Endothelial cell of umbilical vein (primary cell): Measurements from ENCODE around the gene RAPGEF4. TPM values are rescaled to one million over a fixed set of nuclear protein-coding genes. Genes with fewer than 3 reads are reported as not detected.

Experiments
- BruUV-seq: library from RNA; stranded (reverse); fragments of 400-500 nt; replicated peaks from 2 replicates; lab custom pipeline; 2021; lab: Mats Ljungman, UMichigan
- CTCF ChIA-PET: fragments of 300-600, 350-600 bp; sonication (Branson Sonifier 250); formaldehyde crosslinking; loops from one replicate; lab custom pipeline; 2021; ENCODE audit warnings: antibody characterized with exemption, inconsistent platforms; lab: Charles Lee
- POLR2A ChIA-PET: fragments of 300-600, 350-600 bp; sonication (Branson Sonifier 250); formaldehyde crosslinking; loops from one replicate; lab custom pipeline; 2021; ENCODE audit warnings: antibody characterized with exemption, inconsistent platforms; lab: Charles Lee
- DNase-seq: peaks from one replicate; pipeline ENCODE4 v3.0.0-alpha.2; 2011; ENCODE audit warnings: low read depth, low spot score
- FAIRE-seq: peaks from 2 replicates; lab custom pipeline; 2011; peaks lifted over from hg19 to GRCh38; lab: Jason Lieb, UNC
- H2AFZ ChIP-seq: 2 replicates; pipeline ENCODE4 v1.6.0; 2012; ENCODE audit warnings: low read depth, low read length, control low read depth, inconsistent platforms
- H3K27ac ChIP-seq: 2 replicates; pipeline ENCODE4 v1.5.1; 2011; ENCODE audit warnings: low read depth, mild to moderate bottlenecking, control low read depth, low read length, moderate library complexity; ENCODE audit not compliant: insufficient read depth
- H3K27me3 ChIP-seq, 2 experiments: 2 replicates each; pipeline versions ENCODE4 v1.6.0 to v1.6.1; 2011; ENCODE audit warnings: low read length in 2 of 2, mixed read lengths in 1 of 2; ENCODE audit not compliant: control insufficient read depth in 2 of 2, insufficient read depth in 2 of 2
- H3K36me3 ChIP-seq, 2 experiments: 2 replicates in 1 of 2; 3 replicates in 1 of 2; pipeline ENCODE4 v1.5.1; 2011; ENCODE audit warnings: low read length in 2 of 2, mild to moderate bottlenecking in 1 of 2, moderate library complexity in 1 of 2; ENCODE audit not compliant: control insufficient read depth in 2 of 2, insufficient read depth in 2 of 2; ENCODE audit errors: extremely low read depth in 1 of 2
- H3K4me1 ChIP-seq: 3 replicates; pipeline ENCODE4 v1.5.1; 2011; ENCODE audit warnings: mild to moderate bottlenecking, low read length; ENCODE audit not compliant: control insufficient read depth, insufficient read depth; ENCODE audit errors: extremely low read depth
- H3K4me2 ChIP-seq: 2 replicates; pipeline ENCODE4 v1.6.1; 2011; ENCODE audit warnings: low read length, control low read depth, mixed read lengths; ENCODE audit not compliant: insufficient read depth
- H3K4me3 ChIP-seq, 3 experiments: fragments of 200-600 bp in 1 of 3; sonication (generic), shearing (Covaris generic) in 1 of 3; replicated peaks in 1 of 3; 2 replicates each; pipeline ENCODE4 v1.5.1; 2011 to 2016; ENCODE audit warnings: control low read depth in 3 of 3, low read length in 3 of 3, mild to moderate bottlenecking in 2 of 3, inconsistent platforms in 1 of 3, low read depth in 1 of 3, moderate library complexity in 1 of 3; ENCODE audit not compliant: insufficient read depth in 1 of 3
- H3K79me2 ChIP-seq: 2 replicates; pipeline ENCODE4 v1.6.0; 2012; ENCODE audit warnings: low read length, inconsistent platforms; ENCODE audit not compliant: control insufficient read depth, insufficient read depth
- H3K9ac ChIP-seq: replicated peaks from 2 replicates; pipeline ENCODE3; 2011; ENCODE audit warnings: low read length, control low read depth; ENCODE audit not compliant: insufficient read depth; ENCODE audit errors: extremely low read depth
- H3K9me1 ChIP-seq: replicated peaks from 3 replicates; pipeline ENCODE4 v1.6.0; 2011; ENCODE audit warnings: mild to moderate bottlenecking, low read length; ENCODE audit not compliant: control insufficient read depth, insufficient read depth; ENCODE audit errors: extremely low read depth
- H3K9me3 ChIP-seq: replicated peaks from 2 replicates; pipeline ENCODE4 v1.5.1; 2012; ENCODE audit warnings: low read length, inconsistent platforms; ENCODE audit not compliant: control insufficient read depth, insufficient read depth
- H4K20me1 ChIP-seq: replicated peaks from 2 replicates; pipeline ENCODE3; 2011; ENCODE audit warnings: mild to moderate bottlenecking, low read length; ENCODE audit not compliant: control insufficient read depth, insufficient read depth; ENCODE audit errors: extremely low read depth
- CTCF ChIP-seq, 2 donors: IDR thresholded peaks; 1 replicate in 1 of 2; 2 replicates in 1 of 2; pipeline ENCODE4 v1.5.1; 2011; ENCODE audit warnings: low read length in 2 of 2, mild to moderate bottlenecking in 2 of 2, moderate library complexity in 2 of 2, control low read depth in 1 of 2, inconsistent platforms in 1 of 2, low read depth in 1 of 2; ENCODE audit not compliant: insufficient read depth in 1 of 2; ENCODE audit errors: extremely low read depth in 1 of 2
- EZH2 ChIP-seq: IDR thresholded peaks from 2 replicates; pipeline ENCODE4 v1.6.1; 2012; ENCODE audit warnings: borderline replicate concordance, low read depth, mild to moderate bottlenecking, moderate library complexity, low read length, inconsistent platforms; ENCODE audit not compliant: severe bottlenecking
- FOS ChIP-seq: IDR thresholded peaks from 2 replicates; pipeline ENCODE4 v1.6.1; 2011; ENCODE audit warnings: mild to moderate bottlenecking, low read length, moderate library complexity, borderline replicate concordance; ENCODE audit not compliant: insufficient read depth
- GATA2 ChIP-seq: IDR thresholded peaks from 2 replicates; pipeline ENCODE4 v1.7.0; 2011; ENCODE audit warnings: low read depth, mild to moderate bottlenecking, moderate library complexity, mixed read lengths, low read length; ENCODE audit not compliant: insufficient read length, insufficient read depth
- JUN ChIP-seq: IDR thresholded peaks from 2 replicates; pipeline ENCODE4 v1.6.1; 2011; ENCODE audit warnings: borderline replicate concordance, low read depth; ENCODE audit not compliant: insufficient read length, insufficient read depth
- MAX ChIP-seq: IDR thresholded peaks from 2 replicates; pipeline ENCODE4 v1.6.1; 2011; ENCODE audit not compliant: insufficient read depth, insufficient read length
- MYC ChIP-seq: IDR thresholded peaks from one replicate; pipeline ENCODE4 v1.6.1; 2011; ENCODE audit warnings: mild to moderate bottlenecking, low read depth, low read length
- POLR2A ChIP-seq: IDR thresholded peaks from 2 replicates; pipeline ENCODE4 v1.6.1; 2012; ENCODE audit warnings: low read depth, mild to moderate bottlenecking, control low read depth, low read length
- dilution Hi-C: fragments of 300-500 bp; cut with MboI; formaldehyde crosslinking; loops from one replicate; pipeline ENCODE4 v1.15.0; 2019; ENCODE audit warnings: low sequenced_read_pairs; ENCODE audit not compliant: extremely low pct_ligation_motif_present
- intact Hi-C: fragments of 100-400 bp; cut with micrococcal nuclease; formaldehyde crosslinking; loops from one replicate; pipeline ENCODE4 v1.10.0; 2022
- polyA plus RNA-seq, 4 experiments: library from polyadenylated mRNA; depleted of rRNA in 3 of 4; stranded (reverse) in 3 of 4; unstranded in 1 of 4; fragments of >200 nt; gene quantifications; 2 replicates each; pipeline versions ENCODE4 v1.2.1 to v1.2.3, GENCODE V29; 2011 to 2012; ENCODE audit warnings: missing spikeins in 1 of 4
- total RNA-seq: library from RNA; stranded (reverse); gene quantifications from 2 replicates; pipeline ENCODE4 v1.2.3, GENCODE V29; 2021

RAPGEF4 gene
- total and polyA plus RNA-seq, 2 donors (not counting 3 experiments of a cell fraction or from before 2014, with no cell fraction given) = 7.2 to 9.2 TPM

GRCh38 chr2:172749388-172749787, 13.7 kb downstream of the RAPGEF4 start:
- BruUV-seq = no TSS peak
- ChIA-PET CTCF (no interaction called here), POLR2A (no interaction called here)
- no peaks in the 10 kb centered on the region for H3K79me2 ChIP-seq
- no peak overlapping the region for H3K4me2 ChIP-seq
- H4K20me1 ChIP-seq = no peaks in the 10 kb centered on the region
- no peak overlapping the region for H2AFZ ChIP-seq
- dilution Hi-C loops = no loop called here
- no peaks in the 10 kb centered on the region for H3K36me3 ChIP-seq
- no peak for DNase-seq
- no peak for FAIRE-seq
- no peaks in the 10 kb centered on the region for H3K27me3 ChIP-seq
- TF ChIP-seq EZH2 = no peak
- TF ChIP-seq FOS = no peak
- TF ChIP-seq POLR2A = no peak
- no peak for TF ChIP-seq MYC
- no peak for TF ChIP-seq JUN
- no peaks in the 10 kb centered on the region for H3K9me1 ChIP-seq
- H3K9ac ChIP-seq = no peak overlapping the region
- H3K9me3 ChIP-seq = no peaks in the 10 kb centered on the region
- H3K4me1 ChIP-seq = no peaks in the 10 kb centered on the region
- no peak overlapping the region for H3K27ac ChIP-seq
- intact Hi-C loops = no loop called here
- no peak overlapping the region for H3K4me3 ChIP-seq

- H3K9ac ChIP-seq = no peak overlapping the region
- POLR2A ChIA-PET = no interaction called here
- intact Hi-C loops (no loop called here), dilution Hi-C loops (no loop called here)
- H3K27ac ChIP-seq = no peak overlapping the region
- peaks cover 3 to 5% of the 10 kb centered on the region in 2 experiments for H3K27me3 ChIP-seq
- no peaks in the 10 kb centered on the region for H3K9me1 ChIP-seq
- FAIRE-seq (no peak), DNase-seq (no peak)
- H2AFZ ChIP-seq = no peak overlapping the region
- TF ChIP-seq JUN (no peak), MAX (no peak), GATA2 (no peak), CTCF (IDR thresholded peaks at IDR 0.05; ENCODE audit: extremely low read depth in 1 of 2, insufficient read depth in 1 of 2, low read depth in 1 of 2, low read length in 2 of 2) (no peak), MYC (no peak)
- CTCF ChIA-PET = no interaction called here
- no peaks in the 10 kb centered on the region for H4K20me1 ChIP-seq
- H3K4me3 ChIP-seq = no peak overlapping the region
- no peaks in the 10 kb centered on the region for H3K9me3 ChIP-seq
- H3K4me1 ChIP-seq = no peaks in the 10 kb centered on the region
- BruUV-seq = no TSS peak
- H3K36me3 ChIP-seq = no peaks in the 10 kb centered on the region
- H3K4me2 ChIP-seq = no peak overlapping the region
- no peaks in the 10 kb centered on the region for H3K79me2 ChIP-seq
Observed at GRCh38 chr2:172751564-172751963, 15.9 kb downstream of the RAPGEF4 start.
